HL-60 (cell line): ENCODE results near the gene TBL1X.

Experiments used
- DNase-seq, 2 experiments: peaks; one replicate each; pipeline ENCODE4 v3.0.0-alpha.2; 2010 to 2020; ENCODE audit warnings: low read depth in 1 of 2, low spot score in 1 of 2
- H3K27ac ChIP-seq: fragments of 250-450 bp; sonication (Bioruptor Pico); replicated peaks from 2 replicates; pipeline ENCODE4 v1.5.1; 2020; ENCODE audit warnings: mild to moderate bottlenecking, moderate library complexity
- H3K27me3 ChIP-seq: fragments of 250-450 bp; sonication (Bioruptor Pico); 2 replicates; pipeline ENCODE4 v1.5.1; 2021; ENCODE audit warnings: mild to moderate bottlenecking, moderate library complexity; ENCODE audit not compliant: insufficient read depth, poor library complexity, severe bottlenecking
- H3K4me3 ChIP-seq: replicated peaks from 2 replicates; pipeline ENCODE4 v1.5.1; 2011; ENCODE audit warnings: mild to moderate bottlenecking, control low read depth, low read length; ENCODE audit not compliant: insufficient read depth
- GABPA ChIP-seq: IDR thresholded peaks from 2 replicates; pipeline ENCODE4 v1.6.1; 2012; ENCODE audit warnings: low read depth
- POLR2AphosphoS5 ChIP-seq: IDR thresholded peaks from 2 replicates; pipeline ENCODE4 v1.6.1; 2012; ENCODE audit warnings: low read depth
- SPI1 ChIP-seq: IDR thresholded peaks from 2 replicates; pipeline ENCODE4 v1.6.1; 2012; ENCODE audit warnings: low read depth, mild to moderate bottlenecking, borderline replicate concordance
- TF ChIP-seq, protein P1 (sequence below): IDR thresholded peaks from one replicate; pipeline ENCODE4 v1.5.1; 2011; ENCODE audit warnings: low read length, control low read depth, inconsistent platforms; ENCODE audit not compliant: insufficient read depth
- TF ChIP-seq, protein P2 (sequence below): IDR thresholded peaks from 2 replicates; pipeline ENCODE4 v1.6.1; 2012; ENCODE audit warnings: low read depth; ENCODE audit not compliant: insufficient replicate concordance

Gene TBL1X

DNA sequence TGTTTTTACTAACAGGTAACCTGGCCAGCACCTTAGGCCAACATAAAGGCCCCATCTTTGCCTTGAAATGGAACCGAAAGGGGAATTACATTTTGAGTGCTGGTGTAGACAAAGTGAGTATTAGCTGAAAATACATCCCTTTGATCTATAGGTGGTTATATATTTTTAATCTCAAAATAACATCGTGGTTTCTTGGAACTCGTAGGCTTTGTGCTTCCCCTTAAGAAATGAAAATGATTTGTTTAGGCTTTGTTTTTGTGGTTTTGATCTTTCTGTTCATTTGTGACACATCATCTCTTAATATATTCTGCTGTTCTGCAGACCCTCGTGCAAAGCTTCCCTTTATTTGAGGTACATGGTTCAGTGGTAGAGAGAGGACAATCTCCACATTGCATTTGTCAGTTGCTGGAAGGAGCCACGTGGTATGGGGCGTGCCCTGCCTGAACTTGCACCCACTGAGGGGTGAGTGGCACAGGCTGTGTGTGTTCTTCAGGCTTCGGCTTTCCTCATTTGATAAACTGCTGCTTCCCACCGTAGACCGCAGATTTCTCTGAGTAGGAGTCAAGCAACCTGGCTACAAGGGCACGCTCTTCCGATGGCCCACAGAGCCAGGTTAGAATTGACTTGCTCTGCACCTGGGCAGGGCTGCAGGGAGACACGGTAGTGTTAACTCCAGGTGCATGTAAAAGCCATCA, 228.6 kb downstream of the TBL1X start:
- Histone ChIP-seq H3K4me3 (no peak overlapping the region), H3K27ac (no peak overlapping the region), H3K27me3 (no peaks in the 10 kb centered on the region)
- TF ChIP-seq, protein P1, sequence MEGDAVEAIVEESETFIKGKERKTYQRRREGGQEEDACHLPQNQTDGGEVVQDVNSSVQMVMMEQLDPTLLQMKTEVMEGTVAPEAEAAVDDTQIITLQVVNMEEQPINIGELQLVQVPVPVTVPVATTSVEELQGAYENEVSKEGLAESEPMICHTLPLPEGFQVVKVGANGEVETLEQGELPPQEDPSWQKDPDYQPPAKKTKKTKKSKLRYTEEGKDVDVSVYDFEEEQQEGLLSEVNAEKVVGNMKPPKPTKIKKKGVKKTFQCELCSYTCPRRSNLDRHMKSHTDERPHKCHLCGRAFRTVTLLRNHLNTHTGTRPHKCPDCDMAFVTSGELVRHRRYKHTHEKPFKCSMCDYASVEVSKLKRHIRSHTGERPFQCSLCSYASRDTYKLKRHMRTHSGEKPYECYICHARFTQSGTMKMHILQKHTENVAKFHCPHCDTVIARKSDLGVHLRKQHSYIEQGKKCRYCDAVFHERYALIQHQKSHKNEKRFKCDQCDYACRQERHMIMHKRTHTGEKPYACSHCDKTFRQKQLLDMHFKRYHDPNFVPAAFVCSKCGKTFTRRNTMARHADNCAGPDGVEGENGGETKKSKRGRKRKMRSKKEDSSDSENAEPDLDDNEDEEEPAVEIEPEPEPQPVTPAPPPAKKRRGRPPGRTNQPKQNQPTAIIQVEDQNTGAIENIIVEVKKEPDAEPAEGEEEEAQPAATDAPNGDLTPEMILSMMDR: no peak
- no peak for TF ChIP-seq SPI1
- TF ChIP-seq GABPA: no peak
- TF ChIP-seq, protein P2, sequence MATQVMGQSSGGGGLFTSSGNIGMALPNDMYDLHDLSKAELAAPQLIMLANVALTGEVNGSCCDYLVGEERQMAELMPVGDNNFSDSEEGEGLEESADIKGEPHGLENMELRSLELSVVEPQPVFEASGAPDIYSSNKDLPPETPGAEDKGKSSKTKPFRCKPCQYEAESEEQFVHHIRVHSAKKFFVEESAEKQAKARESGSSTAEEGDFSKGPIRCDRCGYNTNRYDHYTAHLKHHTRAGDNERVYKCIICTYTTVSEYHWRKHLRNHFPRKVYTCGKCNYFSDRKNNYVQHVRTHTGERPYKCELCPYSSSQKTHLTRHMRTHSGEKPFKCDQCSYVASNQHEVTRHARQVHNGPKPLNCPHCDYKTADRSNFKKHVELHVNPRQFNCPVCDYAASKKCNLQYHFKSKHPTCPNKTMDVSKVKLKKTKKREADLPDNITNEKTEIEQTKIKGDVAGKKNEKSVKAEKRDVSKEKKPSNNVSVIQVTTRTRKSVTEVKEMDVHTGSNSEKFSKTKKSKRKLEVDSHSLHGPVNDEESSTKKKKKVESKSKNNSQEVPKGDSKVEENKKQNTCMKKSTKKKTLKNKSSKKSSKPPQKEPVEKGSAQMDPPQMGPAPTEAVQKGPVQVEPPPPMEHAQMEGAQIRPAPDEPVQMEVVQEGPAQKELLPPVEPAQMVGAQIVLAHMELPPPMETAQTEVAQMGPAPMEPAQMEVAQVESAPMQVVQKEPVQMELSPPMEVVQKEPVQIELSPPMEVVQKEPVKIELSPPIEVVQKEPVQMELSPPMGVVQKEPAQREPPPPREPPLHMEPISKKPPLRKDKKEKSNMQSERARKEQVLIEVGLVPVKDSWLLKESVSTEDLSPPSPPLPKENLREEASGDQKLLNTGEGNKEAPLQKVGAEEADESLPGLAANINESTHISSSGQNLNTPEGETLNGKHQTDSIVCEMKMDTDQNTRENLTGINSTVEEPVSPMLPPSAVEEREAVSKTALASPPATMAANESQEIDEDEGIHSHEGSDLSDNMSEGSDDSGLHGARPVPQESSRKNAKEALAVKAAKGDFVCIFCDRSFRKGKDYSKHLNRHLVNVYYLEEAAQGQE: no peak
- no peak for TF ChIP-seq POLR2AphosphoS5
- DNase-seq: no peak

DNA sequence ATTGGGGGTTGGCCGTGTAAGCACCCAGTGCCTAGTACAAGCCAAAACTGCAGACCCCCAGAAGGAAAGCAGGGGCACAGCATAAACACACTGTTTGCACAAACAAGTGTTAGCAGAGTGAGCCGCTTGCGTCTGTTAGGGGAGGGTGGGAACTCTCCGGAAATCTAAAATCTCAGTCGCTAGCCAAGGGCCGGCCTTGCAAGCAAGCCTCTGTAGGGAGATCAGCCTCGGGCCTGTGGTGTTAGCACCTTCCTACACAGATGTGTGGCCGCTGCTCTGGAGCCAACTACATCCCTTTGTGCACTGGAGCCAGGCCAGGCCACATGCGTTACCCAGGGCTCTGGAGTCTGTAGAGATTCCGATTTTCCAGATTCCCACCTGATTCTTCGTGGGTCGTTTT, 233.7 kb downstream of the TBL1X start:
- TF ChIP-seq GABPA: no peak
- no peak for TF ChIP-seq POLR2AphosphoS5
- no peak for TF ChIP-seq SPI1
- TF ChIP-seq, protein P1: no peak
- TF ChIP-seq, protein P2: no peak
- Histone ChIP-seq H3K4me3 (no peak overlapping the region), H3K27ac (no peak overlapping the region), H3K27me3 (no peaks in the 10 kb centered on the region)
- DNase-seq: no peak

DNA sequence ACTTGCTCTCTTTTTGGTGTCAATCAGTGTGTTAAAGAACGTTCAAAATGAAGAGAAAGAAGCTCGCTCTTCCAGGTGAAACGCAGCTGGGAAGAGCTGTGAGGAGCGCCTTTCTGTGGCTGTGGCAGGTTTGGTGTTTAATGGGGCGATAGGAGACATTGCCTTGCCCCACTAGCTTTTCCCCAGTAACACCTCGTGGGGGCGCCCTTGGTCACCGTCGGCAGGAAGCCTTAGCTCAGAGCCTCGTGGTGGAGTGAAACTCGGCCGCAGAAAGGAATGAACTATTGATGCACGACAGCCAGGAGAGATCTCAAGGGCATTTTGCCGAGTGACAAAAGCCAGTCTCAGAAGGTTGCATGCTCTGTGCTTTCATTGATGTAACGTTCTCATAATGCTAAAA, 235.7 kb downstream of the TBL1X start:
- H3K27me3 ChIP-seq: no peaks in the 10 kb centered on the region
- TF ChIP-seq GABPA (no peak), POLR2AphosphoS5 (no peak), SPI1 (no peak)
- TF ChIP-seq, protein P2: no peak
- TF ChIP-seq, protein P1: no peak
- no peak for DNase-seq
- H3K4me3 ChIP-seq: no peak overlapping the region
- H3K27ac ChIP-seq: no peak overlapping the region
